HEK293 (cell line): ENCODE measurements around the gene SEMA3F.

Experiments used
- CTCF ChIA-PET: fragments of 350-600 bp; formaldehyde crosslinking; extraction: SDS; loops from one replicate; lab custom pipeline; 2021; ENCODE audit warnings: antibody characterized with exemption; lab: Yijun Ruan, JAX
- POLR2A ChIA-PET: fragments of 300-600 bp; formaldehyde crosslinking; extraction: SDS; loops from one replicate; lab custom pipeline; 2020; ENCODE audit warnings: antibody characterized with exemption, inconsistent platforms; lab: Yijun Ruan, JAX
- H3K27ac ChIP-seq: fragments of 200-500 bp; sonication (Bioruptor generic); 2 replicates; pipeline ENCODE4 v1.5.1; 2014; ENCODE audit warnings: low read depth, low read length, control low read depth, inconsistent platforms; ENCODE audit errors: extremely low read depth
- H3K36me3 ChIP-seq, 2 experiments: fragments of 200-500 bp in 1 of 2; sonication (Bioruptor generic) in 1 of 2; 1 replicate in 1 of 2; 2 replicates in 1 of 2; pipeline ENCODE4 v1.5.1; 2014 to 2017; ENCODE audit warnings: inconsistent platforms in 2 of 2, low read length in 2 of 2; ENCODE audit not compliant: control insufficient read depth in 2 of 2, insufficient read depth in 1 of 2
- H3K4me1 ChIP-seq: fragments of 200-500 bp; sonication (Bioruptor generic); 2 replicates; pipeline ENCODE4 v1.5.1; 2014; ENCODE audit warnings: mild to moderate bottlenecking, low read length, inconsistent platforms; ENCODE audit not compliant: control insufficient read depth, insufficient read depth
- H3K4me3 ChIP-seq: 2 replicates; pipeline ENCODE4 v1.5.1; 2011; ENCODE audit warnings: low read depth, mild to moderate bottlenecking, control low read depth, low read length, moderate library complexity
- H3K9me3 ChIP-seq: fragments of 200-500 bp; sonication (Bioruptor generic); 2 replicates; pipeline ENCODE4 v1.5.1; 2014; ENCODE audit warnings: low read depth, low read length, inconsistent platforms; ENCODE audit not compliant: control insufficient read depth, insufficient read depth
- GLIS1 ChIP-seq: fragments of 450-650 bp; formaldehyde crosslinking; IDR thresholded peaks from 2 replicates; pipeline ENCODE4 v1.5.1; 2016; ENCODE audit warnings: missing biosample characterization, missing genetic modification characterization
- GLIS2 ChIP-seq: fragments of 450-650 bp; formaldehyde crosslinking; IDR thresholded peaks from 2 replicates; pipeline ENCODE4 v1.5.1; 2016; ENCODE audit warnings: missing biosample characterization, missing genetic modification characterization
- KLF10 ChIP-seq: fragments of 450-650 bp; IDR thresholded peaks from 2 replicates; pipeline ENCODE4 v1.5.1; 2018; ENCODE audit warnings: missing biosample characterization, mild to moderate bottlenecking, missing genetic modification characterization
- KLF16 ChIP-seq: fragments of 450-650 bp; formaldehyde crosslinking; IDR thresholded peaks from 2 replicates; pipeline ENCODE4 v1.5.1; 2017; ENCODE audit warnings: missing biosample characterization, missing genetic modification characterization
- KLF7 ChIP-seq: fragments of 450-650 bp; formaldehyde crosslinking; IDR thresholded peaks from 2 replicates; pipeline ENCODE4 v1.5.1; 2016; ENCODE audit warnings: missing biosample characterization, missing genetic modification characterization, borderline replicate concordance
- SALL2 ChIP-seq: fragments of 450-650 bp; formaldehyde crosslinking; IDR thresholded peaks from 2 replicates; pipeline ENCODE4 v1.5.0; 2017; ENCODE audit warnings: missing biosample characterization, mild to moderate bottlenecking, missing genetic modification characterization, borderline replicate concordance
- SCRT2 ChIP-seq: fragments of 450-650 bp; formaldehyde crosslinking; IDR thresholded peaks from 2 replicates; pipeline ENCODE4 v1.5.1; 2016; ENCODE audit warnings: missing biosample characterization, missing genetic modification characterization
- ZBTB48 ChIP-seq: fragments of 450-650 bp; formaldehyde crosslinking; IDR thresholded peaks from 2 replicates; pipeline ENCODE4 v1.5.1; 2016; ENCODE audit warnings: missing biosample characterization, missing genetic modification characterization
- ZBTB6 ChIP-seq: fragments of 450-650 bp; formaldehyde crosslinking; IDR thresholded peaks from 2 replicates; pipeline ENCODE4 v1.5.1; 2017; ENCODE audit warnings: missing biosample characterization, missing genetic modification characterization
- ZNF311 ChIP-seq: fragments of 450-650 bp; formaldehyde crosslinking; IDR thresholded peaks from 2 replicates; pipeline ENCODE4 v1.5.1; 2017; ENCODE audit warnings: missing biosample characterization, missing genetic modification characterization, borderline replicate concordance
- ZNF324 ChIP-seq: fragments of 450-650 bp; formaldehyde crosslinking; IDR thresholded peaks from 2 replicates; pipeline ENCODE4 v1.5.1; 2016; ENCODE audit warnings: missing biosample characterization, missing genetic modification characterization
- ZNF335 ChIP-seq: fragments of 450-650 bp; formaldehyde crosslinking; conservative IDR thresholded peaks from 2 replicates; pipeline ENCODE4 v1.5.1; 2016; ENCODE audit warnings: missing biosample characterization, missing genetic modification characterization
- ZNF341 ChIP-seq: fragments of 450-650 bp; formaldehyde crosslinking; IDR thresholded peaks from 2 replicates; pipeline ENCODE4; 2016; ENCODE audit warnings: low read depth, missing biosample characterization, missing genetic modification characterization
- ZNF398 ChIP-seq: fragments of 450-650 bp; formaldehyde crosslinking; IDR thresholded peaks from 2 replicates; pipeline ENCODE4 v1.5.1; 2017; ENCODE audit warnings: missing biosample characterization, missing genetic modification characterization
- ZNF555 ChIP-seq: fragments of 450-650 bp; formaldehyde crosslinking; conservative IDR thresholded peaks from 2 replicates; pipeline ENCODE4 v1.5.1; 2017; ENCODE audit warnings: missing biosample characterization, mild to moderate bottlenecking, missing genetic modification characterization, inconsistent platforms
- ZNF580 ChIP-seq: fragments of 450-650 bp; formaldehyde crosslinking; IDR thresholded peaks from 2 replicates; pipeline ENCODE4 v1.5.1; 2016; ENCODE audit warnings: missing biosample characterization, missing genetic modification characterization
- ZNF623 ChIP-seq: fragments of 450-650 bp; formaldehyde crosslinking; IDR thresholded peaks from 2 replicates; pipeline ENCODE4 v1.5.1; 2016; ENCODE audit warnings: missing biosample characterization, missing genetic modification characterization
- ZNF626 ChIP-seq: fragments of 450-650 bp; sonication (Bioruptor Pico); formaldehyde crosslinking; IDR thresholded peaks from 2 replicates; pipeline ENCODE4 v1.5.1; 2018; ENCODE audit warnings: missing biosample characterization, missing genetic modification characterization, inconsistent platforms
- ZNF629 ChIP-seq: fragments of 450-650 bp; formaldehyde crosslinking; IDR thresholded peaks from 2 replicates; pipeline ENCODE4 v1.5.1; 2017; ENCODE audit warnings: missing biosample characterization, missing genetic modification characterization
- ZNF707 ChIP-seq: fragments of 450-650 bp; formaldehyde crosslinking; IDR thresholded peaks from 2 replicates; pipeline ENCODE4 v1.5.1; 2016; ENCODE audit warnings: missing biosample characterization, missing genetic modification characterization
- ZNF768 ChIP-seq: fragments of 450-650 bp; formaldehyde crosslinking; IDR thresholded peaks from 2 replicates; pipeline ENCODE4 v1.5.1; 2018; ENCODE audit warnings: missing biosample characterization, mild to moderate bottlenecking, missing genetic modification characterization

Gene SEMA3F

GRCh38 chr3:50163572-50164455, 8.7 kb downstream of the SEMA3F start (continued):
- TF ChIP-seq ZNF335 (tag by site-specific recombination) (no peak), ZNF626 (tag by site-specific recombination) (no peak), ZNF623 (tag by site-specific recombination) (no peak), ZNF555 (no peak), ZNF311 (tag by site-specific recombination) (no peak), ZBTB48 (tag by site-specific recombination) (0 out of 2 replicates have a peak, but pooled peaks have one; percentile 15), ZNF707 (tag by site-specific recombination) (no peak), ZBTB6 (tag by site-specific recombination) (peak; percentile 43; the same call in 1 of the 2 replicates), KLF10 (no peak), GLIS2 (tag by site-specific recombination) (0 out of 2 replicates have a peak, but pooled peaks have one; percentile 14), GLIS1 (tag by site-specific recombination) (peak; percentile 77), ZNF629 (tag by site-specific recombination) (no peak), KLF16 (tag by site-specific recombination) (no peak), ZNF398 (no peak), ZNF341 (tag by site-specific recombination) (no peak)
- TF ChIP-seq, all 188 proteins: peak for 5

GRCh38 chr3:50164481-50164880, 9.4 kb downstream of the SEMA3F start:
- Histone ChIP-seq H3K27ac (no peak overlapping the region), H3K9me3 (no peaks in the 10 kb centered on the region), H3K4me1 (peaks cover 10% of the 10 kb centered on the region), H3K4me3 (no peak overlapping the region), H3K36me3 (peaks cover 0 to 59% of the 10 kb centered on the region in 2 experiments; a peak in 1 of 3 replicates)
- ChIA-PET POLR2A (no interaction called here), CTCF (interaction anchor here (1.0 to 2.0 kb wide), 2 partner anchors 30 to 61 kb away, joined by 3 to 5 read pairs; no protein-coding TSS in a partner anchor)
- TF ChIP-seq KLF7 (tag by site-specific recombination) (no peak), SCRT2 (tag by site-specific recombination) (no peak), ZNF324 (tag by site-specific recombination) (no peak), ZNF580 (tag by site-specific recombination) (no peak), ZNF768 (tag by site-specific recombination) (peak; percentile 75; the same call in 1 of the 2 replicates), SALL2 (tag by site-specific recombination) (no peak)
